ENCODE data around the gene FSTL5.

GRCh38 chr4:161869511-161869910, 294.3 kb downstream of the FSTL5 start:
- TF ChIP-seq, protein P1, sequence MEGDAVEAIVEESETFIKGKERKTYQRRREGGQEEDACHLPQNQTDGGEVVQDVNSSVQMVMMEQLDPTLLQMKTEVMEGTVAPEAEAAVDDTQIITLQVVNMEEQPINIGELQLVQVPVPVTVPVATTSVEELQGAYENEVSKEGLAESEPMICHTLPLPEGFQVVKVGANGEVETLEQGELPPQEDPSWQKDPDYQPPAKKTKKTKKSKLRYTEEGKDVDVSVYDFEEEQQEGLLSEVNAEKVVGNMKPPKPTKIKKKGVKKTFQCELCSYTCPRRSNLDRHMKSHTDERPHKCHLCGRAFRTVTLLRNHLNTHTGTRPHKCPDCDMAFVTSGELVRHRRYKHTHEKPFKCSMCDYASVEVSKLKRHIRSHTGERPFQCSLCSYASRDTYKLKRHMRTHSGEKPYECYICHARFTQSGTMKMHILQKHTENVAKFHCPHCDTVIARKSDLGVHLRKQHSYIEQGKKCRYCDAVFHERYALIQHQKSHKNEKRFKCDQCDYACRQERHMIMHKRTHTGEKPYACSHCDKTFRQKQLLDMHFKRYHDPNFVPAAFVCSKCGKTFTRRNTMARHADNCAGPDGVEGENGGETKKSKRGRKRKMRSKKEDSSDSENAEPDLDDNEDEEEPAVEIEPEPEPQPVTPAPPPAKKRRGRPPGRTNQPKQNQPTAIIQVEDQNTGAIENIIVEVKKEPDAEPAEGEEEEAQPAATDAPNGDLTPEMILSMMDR (IDR thresholded peaks at IDR 0.05) = no peak
- TF ChIP-seq POLR2A (IDR thresholded peaks at IDR 0.05; ENCODE audit: low read depth) (no peak), EP300 (IDR thresholded peaks at IDR 0.05) (no peak), POLR2AphosphoS5 (IDR thresholded peaks at IDR 0.05) (no peak)
